ENCODE data around the gene TNFRSF4.

Gene TNFRSF4

GRCh38 chr1:1170215-1171091 lies 43.5 kb downstream of the TNFRSF4 start:
- no peak for DNase-seq (ENCODE audit: low read depth in 3 of 3, low spot score in 1 of 3)

- no peak for DNase-seq (ENCODE audit: low read depth in 3 of 3, low spot score in 1 of 3)
Observed at GRCh38 chr1:1169429-1170214, 44.3 kb downstream of the TNFRSF4 start.

- DNase-seq (ENCODE audit: low read depth in 3 of 3, low spot score in 1 of 3): no peak
Observed at GRCh38 chr1:1168451-1169411, 45.2 kb downstream of the TNFRSF4 start.

GRCh38 chr1:1167841-1168450 lies 46.0 kb downstream of the TNFRSF4 start:
- no peak for DNase-seq (ENCODE audit: low read depth in 3 of 3, low spot score in 1 of 3)

- no peak for DNase-seq (ENCODE audit: low read depth in 3 of 3, low spot score in 1 of 3)
Observed at GRCh38 chr1:1167398-1167821, 46.5 kb downstream of the TNFRSF4 start.

GRCh38 chr1:1166642-1167397 lies 47.1 kb downstream of the TNFRSF4 start:
- DNase-seq (ENCODE audit: low read depth in 3 of 3, low spot score in 1 of 3): no peak

GRCh38 chr1:1165900-1166421 lies 48.0 kb downstream of the TNFRSF4 start:
- DNase-seq (ENCODE audit: low read depth in 3 of 3, low spot score in 1 of 3): no peak

GRCh38 chr1:1165485-1165884 lies 48.5 kb downstream of the TNFRSF4 start:
- no peak for DNase-seq (ENCODE audit: low read depth in 3 of 3, low spot score in 1 of 3)

GRCh38 chr1:1164701-1165451 lies 49.1 kb downstream of the TNFRSF4 start:
- no peak for DNase-seq (ENCODE audit: low read depth in 3 of 3, low spot score in 1 of 3)

- no peak for DNase-seq (ENCODE audit: low read depth in 3 of 3, low spot score in 1 of 3)
Observed at GRCh38 chr1:1164361-1164700, 49.6 kb downstream of the TNFRSF4 start.

GRCh38 chr1:1163538-1164070 lies 50.3 kb downstream of the TNFRSF4 start:
- no peak for DNase-seq (ENCODE audit: low read depth in 3 of 3, low spot score in 1 of 3)

GRCh38 chr1:1162597-1163537 lies 51.1 kb downstream of the TNFRSF4 start:
- DNase-seq (ENCODE audit: low read depth in 3 of 3, low spot score in 1 of 3): no peak

- DNase-seq (ENCODE audit: low read depth in 3 of 3, low spot score in 1 of 3): no peak
Observed at GRCh38 chr1:1161683-1162079, 52.3 kb downstream of the TNFRSF4 start.
